Esophagus muscularis mucosa (tissue), 4 donors: ENCODE data around the gene CTBP1. TPM values are rescaled to one million over a fixed set of nuclear protein-coding genes. Genes with fewer than 3 reads are reported as not detected.
"Not testable (repeated sequence)": the region's sequence is repeated elsewhere in the genome, so short reads cannot be mapped to it uniquely, and the experiment has no call there.

ENCODE experiments used
- DNase-seq: peaks from one replicate; pipeline ENCODE4 v3.0.0-alpha.2; 2017; ENCODE audit errors: extremely low spot score
- H3K27ac ChIP-seq, 4 donors: fragments of 200-600 bp; sonication (generic); replicated peaks in 1 of 4; 1 replicate in 3 of 4; 2 replicates in 1 of 4; pipeline ENCODE4 v1.5.1; 2016 to 2019; ENCODE audit warnings: mild to moderate bottlenecking in 1 of 4
- H3K27me3 ChIP-seq, 4 donors: fragments of 200-600 bp; sonication (generic); one replicate each; pipeline versions ENCODE4 v1.5.1 to v1.6.0; 2016 to 2019
- H3K36me3 ChIP-seq, 4 donors: fragments of 200-600 bp; sonication (generic); one replicate each; pipeline ENCODE4 v1.5.1; 2016 to 2019
- H3K4me1 ChIP-seq, 4 donors: fragments of 200-600 bp; sonication (generic); one replicate each; pipeline ENCODE4 v1.5.1; 2016 to 2019
- H3K4me3 ChIP-seq, 4 donors: fragments of 200-600 bp; sonication (generic); 1 replicate in 2 of 4; 2 replicates in 2 of 4; pipeline ENCODE4 v1.5.1; 2016 to 2019; ENCODE audit warnings: mild to moderate bottlenecking in 4 of 4, moderate library complexity in 1 of 4
- H3K9me3 ChIP-seq, 4 donors: fragments of 200-600 bp; sonication (generic); 1 replicate in 3 of 4; 2 replicates in 1 of 4; pipeline ENCODE4 v1.5.1; 2016 to 2019
- CTCF ChIP-seq, 3 experiments: fragments of 200-600 bp in 2 of 3; fragments of 450-650 bp in 1 of 3; sonication (generic) in 2 of 3; IDR thresholded peaks; one replicate each; pipeline ENCODE4 v1.5.1; 2017 to 2019; ENCODE audit warnings: antibody characterized with exemption in 3 of 3, mild to moderate bottlenecking in 2 of 3, moderate library complexity in 1 of 3
- EP300 ChIP-seq: sonication (generic); formaldehyde crosslinking; IDR thresholded peaks from one replicate; pipeline ENCODE4 v1.6.1; 2017; ENCODE audit warnings: antibody characterized with exemption
- POLR2A ChIP-seq: fragments of 450-650 bp; IDR thresholded peaks from one replicate; pipeline ENCODE4 v1.6.1; 2017; ENCODE audit warnings: antibody characterized with exemption, moderate library complexity, mild to moderate bottlenecking, low read depth
- POLR2AphosphoS5 ChIP-seq, 2 donors: sonication (generic); formaldehyde crosslinking; IDR thresholded peaks; one replicate each; pipeline ENCODE4 v1.6.1; 2017; ENCODE audit warnings: antibody characterized with exemption in 2 of 2
- WGBS: methylation state at CpG from one replicate; pipeline ENCODE4 v1.1.5; 2018; 5-methylcytosine and 5-hydroxymethylcytosine counted together
- intact Hi-C: fragments of 100-400 bp; cut with DNase I; formaldehyde crosslinking; loops from one replicate; pipeline ENCODE4 v1.15.1; 2023
- total RNA-seq, 4 donors: library from RNA; depleted of rRNA; stranded (reverse); fragments of >200 nt; gene quantifications; one replicate each; pipeline versions ENCODE4 v1.1.0 to v1.2.1, GENCODE V29; 2016

Gene CTBP1
- total RNA-seq, 4 donors from 2014 or later = 110 to 245 (median 172) TPM

DNA sequence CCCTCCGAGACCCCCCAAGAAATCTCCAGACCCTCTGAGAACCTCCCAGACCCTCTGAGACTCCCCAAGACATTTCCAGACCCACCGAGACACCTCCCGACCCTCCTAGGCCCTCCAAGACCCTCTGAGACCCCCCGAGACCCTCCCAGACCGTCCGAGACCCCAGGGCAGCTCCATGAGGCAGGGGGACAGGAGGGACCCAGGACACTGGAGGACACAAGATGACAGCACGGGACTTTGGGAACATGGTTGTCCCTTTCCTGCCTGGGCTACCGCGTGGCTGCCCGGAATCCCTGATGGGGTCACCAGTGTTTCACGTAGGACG, 10.3 kb downstream of the CTBP1 start:
- intact Hi-C loops = no loop called here
- Histone ChIP-seq H3K36me3 (peaks cover 35 to 81% (median 77%) of the 10 kb centered on the region in 4 donors), H3K4me1 (peaks cover 38 to 61% (median 48%) of the 10 kb centered on the region in 4 donors), H3K27ac (no peak overlapping the region), H3K27me3 (no peaks in the 10 kb centered on the region), H3K9me3 (no peaks in the 10 kb centered on the region), H3K4me3 (no peak overlapping the region)
- no peak for TF ChIP-seq POLR2AphosphoS5 (IDR thresholded peaks at IDR 0.05)
- TF ChIP-seq CTCF (IDR thresholded peaks at IDR 0.05) = no peak
- no peak for TF ChIP-seq POLR2A
- TF ChIP-seq EP300 = no peak
- no peak for DNase-seq
- WGBS = 94% methylated on average over 10 of the region's 12 CpGs

GRCh38 chr4:1237981-1238675, 10.8 kb downstream of the CTBP1 start:
- Histone ChIP-seq H3K9me3 (no peaks in the 10 kb centered on the region), H3K27me3 (no peaks in the 10 kb centered on the region), H3K4me3 (no peak overlapping the region), H3K27ac (no peak overlapping the region), H3K4me1 (peaks cover 38 to 61% (median 48%) of the 10 kb centered on the region in 4 donors), H3K36me3 (peaks cover 35 to 86% (median 82%) of the 10 kb centered on the region in 4 donors)
- intact Hi-C loops = no loop called here
- TF ChIP-seq CTCF (IDR thresholded peaks at IDR 0.05) (no peak), POLR2AphosphoS5 (IDR thresholded peaks at IDR 0.05) (no peak), POLR2A (no peak), EP300 (no peak)
- 93% methylated on average over 21 of the region's 39 CpGs for WGBS
- DNase-seq = no peak

DNA sequence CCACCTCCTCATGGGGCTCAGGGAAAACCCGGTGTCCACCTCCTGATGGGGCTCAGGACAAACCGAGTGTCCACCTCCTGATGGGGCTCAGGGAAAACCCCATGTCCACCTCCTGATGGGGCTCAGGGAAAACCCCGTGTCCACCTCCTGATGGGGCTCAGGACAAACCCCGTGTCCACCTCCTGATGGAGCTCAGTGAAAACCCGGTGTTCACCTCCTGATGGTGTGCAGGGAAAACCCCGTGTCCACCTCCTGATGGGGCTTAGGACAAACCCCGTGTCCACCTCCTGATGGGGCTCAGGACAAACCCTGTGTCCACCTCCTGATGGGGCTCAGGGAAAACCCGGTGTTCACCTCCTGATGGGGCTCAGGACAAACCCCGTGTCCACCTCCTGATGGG, 11.7 kb downstream of the CTBP1 start:
- H3K27me3 ChIP-seq, DNase-seq, H3K4me3 ChIP-seq, H3K27ac ChIP-seq, intact Hi-C loops, H3K9me3 ChIP-seq: not testable (repeated sequence)
- Histone ChIP-seq H3K36me3 (peaks cover 35 to 95% (median 91%) of the 10 kb centered on the region in 4 donors), H3K4me1 (peaks cover 33 to 61% (median 45%) of the 10 kb centered on the region in 4 donors)
- WGBS = 88% methylated on average over 8 of the region's 9 CpGs

- H3K27me3 ChIP-seq, H3K9me3 ChIP-seq, H3K27ac ChIP-seq, DNase-seq, intact Hi-C loops, H3K4me3 ChIP-seq: not testable (repeated sequence)
- WGBS = 83% methylated on average over 9 of the region's 13 CpGs
- Histone ChIP-seq H3K4me1 (peaks cover 28 to 57% (median 41%) of the 10 kb centered on the region in 4 donors), H3K36me3 (peaks cover 35 to 98% (median 95%) of the 10 kb centered on the region in 4 donors)
Observed at GRCh38 chr4:1236836-1237235, 12.1 kb downstream of the CTBP1 start.

- intact Hi-C loops = no loop called here
- Histone ChIP-seq H3K9me3 (no peaks in the 10 kb centered on the region), H3K27me3 (no peaks in the 10 kb centered on the region), H3K4me1 (peaks cover 24 to 50% (median 39%) of the 10 kb centered on the region in 4 donors), H3K36me3 (peaks cover 35 to 99% (median 97%) of the 10 kb centered on the region in 4 donors), H3K4me3 (no peak overlapping the region), H3K27ac (no peak overlapping the region)
- TF ChIP-seq EP300 (no peak), CTCF (IDR thresholded peaks at IDR 0.05) (no peak), POLR2AphosphoS5 (IDR thresholded peaks at IDR 0.05) (no peak), POLR2A (no peak)
- WGBS = 90% methylated on average over 17 of the region's 19 CpGs
- DNase-seq = no peak
Observed at GRCh38 chr4:1236103-1236641, 12.8 kb downstream of the CTBP1 start.
